Stimulated activated naive CD4-positive, alpha-beta T cell (primary cell): ENCODE measurements around the gene PTBP1.

ENCODE experiments used
- DNase-seq, 6 experiments: peaks; one replicate each; lab custom pipeline; 2025; lab: John Stamatoyannopoulos, UW

The PTBP1 gene

DNA sequence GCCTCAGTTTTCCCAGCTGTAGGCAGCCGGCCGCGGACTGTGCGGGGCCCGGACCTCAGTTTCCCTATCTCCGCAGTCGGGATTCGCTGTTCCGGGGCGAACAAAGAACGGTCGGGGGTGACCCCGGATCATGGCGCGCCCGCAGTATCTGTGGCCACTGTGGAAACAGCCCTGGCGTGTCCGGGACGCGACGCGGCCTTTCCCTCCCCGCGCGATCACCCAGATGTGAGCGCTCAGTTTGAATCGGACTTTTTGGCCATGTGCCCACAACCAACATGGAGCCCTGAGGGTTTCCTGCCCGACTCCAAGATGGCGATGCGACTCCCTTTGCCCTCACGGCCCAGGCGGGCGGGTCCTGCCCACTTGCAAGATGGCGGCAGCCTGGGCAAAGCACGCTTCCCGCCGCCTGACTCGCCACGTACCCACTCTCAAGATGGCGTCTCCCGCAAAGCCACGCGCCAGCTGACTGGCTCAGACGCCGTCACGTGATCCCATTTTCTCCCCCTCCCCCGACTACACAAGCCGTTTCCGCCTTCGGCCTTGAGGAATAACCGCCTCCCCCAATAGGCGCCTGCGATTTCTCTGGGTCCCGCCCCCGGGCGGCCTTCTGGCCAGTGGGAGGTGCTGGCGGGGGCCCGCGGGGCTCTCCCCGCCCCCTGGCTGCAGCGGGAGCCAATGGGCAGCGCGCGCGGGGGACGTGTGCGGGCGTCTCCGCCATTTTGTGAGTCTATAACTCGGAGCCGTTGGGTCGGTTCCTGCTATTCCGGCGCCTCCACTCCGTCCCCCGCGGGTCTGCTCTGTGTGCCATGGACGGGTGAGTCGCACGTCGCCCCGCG, at the start of gene PTBP1:
Gene PTBP1 (plus strand): TSS at position 761 of the 836 bp plus-strand sequence. CDS start 46 bp downstream, at position 807.
- DNase-seq, result peak; percentile 95 to 100 (median 100)

DNA sequence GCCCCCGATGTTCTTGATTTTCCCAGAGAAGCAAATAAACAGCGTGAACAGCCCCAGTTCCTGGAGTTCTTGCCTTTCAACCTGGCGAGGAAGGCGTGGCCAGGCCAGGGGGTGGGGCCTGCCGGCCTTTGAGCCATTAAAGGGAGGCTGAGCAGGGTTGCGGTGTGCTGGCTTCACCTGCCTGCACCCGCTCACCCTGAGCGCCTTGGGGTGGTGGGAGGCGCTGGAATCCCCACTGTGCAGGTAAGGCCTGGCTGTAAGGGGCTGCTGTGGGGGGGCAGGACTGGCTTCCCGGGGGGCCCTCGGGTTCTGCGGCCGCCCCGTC, 49.0 kb upstream of the PTBP1 start:
- DNase-seq, result no peak

DNA sequence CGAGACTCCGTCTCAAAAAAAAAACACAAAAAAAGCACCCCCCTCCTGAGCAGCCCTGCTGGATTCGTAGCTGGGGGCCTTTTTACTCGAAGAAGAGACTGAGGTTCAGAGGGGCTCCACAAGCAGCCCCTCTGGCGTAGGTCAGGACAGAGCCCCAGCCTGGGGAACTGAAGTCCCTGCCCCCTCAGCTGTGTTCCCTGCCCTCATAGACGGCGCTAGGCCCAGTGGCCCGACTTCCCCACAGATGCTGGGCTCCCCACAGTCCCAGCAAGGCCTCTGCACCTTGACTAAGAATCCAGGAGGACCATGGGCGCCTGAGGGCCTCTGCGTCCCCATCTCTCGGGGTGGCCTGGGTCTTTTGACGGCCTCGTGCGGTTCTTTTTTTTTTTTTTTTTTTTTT, 47.4 kb upstream of the PTBP1 start:
- DNase-seq, result no peak

DNA sequence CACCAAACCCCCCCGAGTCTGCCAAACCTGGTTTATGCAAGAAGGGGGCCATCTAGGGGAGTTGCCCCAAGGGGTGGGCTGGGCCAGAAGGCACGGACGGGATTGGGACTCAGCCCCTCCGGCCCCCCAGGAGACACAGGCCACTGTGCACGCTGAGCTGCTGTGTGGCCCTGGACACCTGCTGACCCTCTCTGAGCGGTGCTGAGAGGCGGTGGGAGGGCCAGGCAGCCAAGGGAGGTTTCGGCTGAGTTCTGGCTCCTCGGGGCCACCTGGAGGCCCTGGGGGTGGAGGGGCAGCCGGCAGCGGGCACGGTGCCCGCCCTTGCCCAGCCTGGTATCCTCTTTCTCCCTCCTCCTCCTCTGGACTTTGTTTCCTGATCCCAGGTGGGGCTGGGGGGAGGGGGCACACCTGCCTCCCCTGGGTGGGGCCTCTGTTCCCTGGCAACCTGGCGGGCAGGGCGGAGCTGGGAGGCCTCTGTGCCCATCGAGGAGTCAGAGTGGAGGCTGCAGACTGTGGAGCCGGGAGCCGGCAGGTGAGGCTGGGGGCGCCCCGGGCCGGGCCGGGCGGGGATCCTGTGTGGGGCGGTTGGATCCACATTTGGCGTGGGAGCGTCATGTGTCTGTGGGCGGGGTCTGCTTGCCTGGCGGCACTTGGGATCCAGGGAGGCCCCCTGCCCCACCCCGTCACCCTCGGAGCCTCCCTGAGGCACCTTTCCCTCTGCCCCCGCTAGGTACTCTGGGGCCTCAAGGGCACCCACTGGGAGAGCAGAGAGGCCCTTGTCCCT, 46.4 kb upstream of the PTBP1 start, which contains the start of gene MISP:
Gene MISP (plus strand): TSS at position 473 of the 784 bp plus-strand sequence. CDS start 5,835 bp downstream, outside the sequence.
- DNase-seq, result no peak

DNA sequence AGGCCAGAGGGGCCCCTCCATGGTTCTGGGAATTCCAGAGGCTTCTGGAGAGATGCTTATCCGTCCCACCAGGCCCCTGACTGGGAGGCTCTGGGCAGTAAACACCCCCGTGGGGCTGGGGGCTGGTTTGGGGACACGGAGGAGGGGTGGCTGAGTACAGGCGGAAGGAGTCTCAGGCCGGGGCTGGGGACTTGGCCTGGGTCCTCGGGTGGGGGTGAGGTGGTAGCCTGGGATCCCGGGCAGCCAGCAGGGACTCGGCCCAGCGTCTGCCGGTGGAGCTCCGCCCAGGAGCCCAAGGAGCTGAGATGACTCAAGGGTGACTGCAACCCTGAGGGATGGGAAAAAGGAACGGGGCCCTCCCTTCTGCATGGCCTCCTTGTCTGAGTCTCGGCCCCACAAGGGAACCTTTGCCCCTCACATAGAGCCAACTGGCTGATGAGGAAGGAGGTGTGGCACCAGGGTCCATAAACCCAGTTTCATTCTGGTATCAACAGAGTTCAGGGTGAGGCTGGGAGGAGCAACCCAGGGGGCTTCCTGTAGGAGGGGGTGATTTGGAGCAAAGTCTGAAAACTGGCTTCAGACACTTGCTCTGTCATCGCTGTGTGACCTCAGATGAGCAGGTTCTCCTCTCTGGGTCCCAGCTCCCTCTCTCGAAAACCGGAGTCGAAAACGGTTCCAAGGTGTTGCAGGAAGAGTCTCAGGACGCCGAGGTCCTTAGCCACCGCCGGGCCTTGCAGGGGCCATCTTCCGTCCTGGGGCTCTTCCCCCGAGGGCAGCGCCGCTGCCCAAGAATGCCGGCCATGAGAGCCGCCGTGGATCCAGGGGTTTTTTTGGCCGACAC, 45.5 kb upstream of the PTBP1 start:
- DNase-seq, result no peak

DNA sequence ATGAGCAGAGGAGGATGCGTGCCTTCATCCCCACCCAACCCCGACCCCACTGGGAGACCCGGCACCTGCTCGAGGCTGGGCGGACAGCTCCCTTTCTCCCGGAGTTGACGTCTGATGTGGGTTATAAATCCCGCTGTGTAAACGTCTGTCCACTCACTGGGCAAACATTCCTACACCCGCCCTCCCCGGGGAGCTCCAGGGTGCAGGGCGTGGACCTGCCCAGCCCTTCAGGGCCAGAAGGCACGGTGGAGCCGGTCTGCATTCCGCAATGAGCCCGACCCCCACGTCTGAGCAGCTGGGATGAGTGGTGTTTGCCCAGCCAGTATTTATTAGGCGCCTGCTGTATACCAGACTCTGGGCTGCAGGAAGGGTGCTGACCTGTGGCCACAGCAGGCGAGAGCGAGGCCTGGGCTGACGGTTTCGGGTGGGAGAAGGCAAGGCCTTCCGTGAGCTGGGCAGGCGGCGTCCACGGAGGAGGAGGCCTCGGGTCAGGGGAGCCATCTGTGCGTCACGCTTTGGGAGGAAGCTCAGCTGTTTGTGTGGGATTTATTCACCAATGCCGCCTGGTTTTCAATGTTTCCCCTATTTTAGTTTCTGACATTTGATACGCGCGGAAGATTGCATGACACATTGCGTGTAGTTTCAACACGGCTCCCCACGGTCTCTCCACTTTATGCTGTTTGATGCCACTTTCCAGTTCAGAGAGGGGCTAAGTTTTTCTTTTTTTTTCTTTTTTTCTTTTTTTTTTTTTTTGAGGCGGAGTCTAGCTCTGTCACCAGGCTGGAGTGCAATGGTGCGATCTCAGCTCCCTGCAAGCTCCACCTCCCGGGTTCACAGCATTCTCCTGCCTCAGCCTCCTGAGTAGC, 44.4 kb upstream of the PTBP1 start:
- DNase-seq, result no peak

DNA sequence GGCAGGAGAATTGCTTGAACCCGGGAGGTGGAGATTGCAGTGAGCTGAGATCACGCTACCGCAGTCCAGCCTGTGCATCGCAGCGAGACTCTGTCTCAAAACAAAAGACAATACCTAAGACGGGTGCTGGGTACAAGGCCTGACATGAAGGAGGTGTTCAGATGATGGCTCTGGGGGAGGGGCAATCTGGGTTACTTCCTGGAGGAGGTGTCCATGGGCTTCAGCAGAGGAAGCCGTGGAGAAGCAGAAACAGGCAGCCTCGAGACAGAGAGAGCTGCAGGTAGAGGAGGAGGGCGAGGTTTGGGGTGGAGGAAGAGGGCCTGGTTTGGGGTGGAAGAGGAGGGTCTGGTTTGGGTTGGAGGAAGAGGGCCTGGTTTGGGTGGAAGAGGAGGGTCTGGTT, 42.7 kb upstream of the PTBP1 start:
- no peak for DNase-seq

DNA sequence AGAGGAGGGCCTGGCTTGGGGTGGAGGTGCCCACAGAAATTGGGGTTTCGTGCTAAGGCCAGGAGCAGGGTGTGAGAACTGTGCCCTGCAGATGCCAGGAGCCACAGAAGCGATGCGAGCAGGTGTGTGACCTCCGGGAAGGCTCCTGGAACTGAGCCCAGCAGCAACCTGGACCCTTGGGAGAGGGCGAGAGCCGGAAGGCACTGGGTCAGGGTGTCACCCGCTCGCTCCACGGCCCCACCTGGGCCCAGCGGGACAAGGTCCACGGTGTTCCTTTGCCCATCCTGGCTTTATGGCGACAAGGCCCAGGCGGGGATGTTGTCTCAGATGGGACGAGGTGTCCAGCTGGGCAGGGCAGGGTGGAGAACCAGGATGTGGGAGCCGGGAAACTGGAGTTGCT, 42.2 kb upstream of the PTBP1 start:
- DNase-seq, result no peak

DNA sequence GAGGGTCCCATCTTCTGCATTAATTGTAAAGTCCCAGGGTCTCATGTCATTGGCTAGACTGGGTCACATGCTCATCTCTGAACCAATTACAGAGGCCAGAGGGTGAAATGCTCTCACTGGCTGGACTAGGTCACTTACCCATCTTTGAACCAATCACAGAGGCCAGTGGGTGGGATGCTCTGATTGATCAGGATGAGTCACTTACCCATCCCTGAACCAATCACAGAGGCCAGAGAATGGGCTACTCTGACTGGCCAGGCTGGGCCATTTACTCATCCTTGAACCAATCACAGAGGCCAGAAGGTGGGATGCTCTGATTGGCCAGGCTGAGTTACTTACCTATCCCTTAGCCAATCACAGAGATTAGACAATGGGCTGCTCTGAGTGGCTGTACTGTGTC, 41.0 kb upstream of the PTBP1 start:
- no peak for DNase-seq

DNA sequence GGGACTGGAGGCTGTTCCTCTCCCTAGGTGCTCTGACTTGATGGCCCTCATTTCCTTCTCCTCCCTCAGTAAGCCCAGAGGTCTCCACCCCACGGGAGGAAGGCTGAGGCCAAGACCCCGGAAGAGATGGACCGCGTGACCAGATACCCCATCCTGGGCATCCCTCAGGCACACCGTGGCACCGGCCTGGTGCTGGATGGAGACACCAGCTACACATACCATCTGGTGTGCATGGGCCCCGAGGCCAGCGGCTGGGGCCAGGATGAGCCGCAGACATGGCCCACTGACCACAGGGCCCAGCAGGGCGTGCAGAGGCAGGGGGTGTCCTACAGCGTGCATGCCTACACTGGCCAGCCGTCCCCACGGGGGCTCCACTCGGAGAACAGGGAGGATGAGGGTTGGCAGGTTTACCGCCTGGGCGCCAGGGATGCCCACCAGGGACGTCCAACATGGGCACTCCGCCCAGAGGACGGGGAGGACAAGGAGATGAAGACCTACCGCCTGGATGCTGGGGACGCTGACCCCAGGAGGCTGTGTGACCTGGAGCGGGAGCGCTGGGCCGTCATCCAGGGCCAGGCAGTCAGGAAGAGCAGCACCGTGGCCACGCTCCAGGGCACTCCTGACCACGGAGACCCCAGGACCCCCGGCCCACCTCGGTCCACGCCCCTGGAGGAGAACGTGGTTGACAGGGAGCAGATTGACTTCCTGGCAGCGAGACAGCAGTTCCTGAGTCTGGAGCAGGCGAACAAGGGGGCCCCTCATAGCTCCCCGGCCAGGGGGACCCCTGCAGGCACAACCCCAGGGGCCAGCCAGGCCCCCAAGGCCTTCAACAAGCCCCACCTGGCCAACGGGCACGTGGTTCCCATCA, 40.2 kb upstream of the PTBP1 start:
- DNase-seq, result no peak

DNA sequence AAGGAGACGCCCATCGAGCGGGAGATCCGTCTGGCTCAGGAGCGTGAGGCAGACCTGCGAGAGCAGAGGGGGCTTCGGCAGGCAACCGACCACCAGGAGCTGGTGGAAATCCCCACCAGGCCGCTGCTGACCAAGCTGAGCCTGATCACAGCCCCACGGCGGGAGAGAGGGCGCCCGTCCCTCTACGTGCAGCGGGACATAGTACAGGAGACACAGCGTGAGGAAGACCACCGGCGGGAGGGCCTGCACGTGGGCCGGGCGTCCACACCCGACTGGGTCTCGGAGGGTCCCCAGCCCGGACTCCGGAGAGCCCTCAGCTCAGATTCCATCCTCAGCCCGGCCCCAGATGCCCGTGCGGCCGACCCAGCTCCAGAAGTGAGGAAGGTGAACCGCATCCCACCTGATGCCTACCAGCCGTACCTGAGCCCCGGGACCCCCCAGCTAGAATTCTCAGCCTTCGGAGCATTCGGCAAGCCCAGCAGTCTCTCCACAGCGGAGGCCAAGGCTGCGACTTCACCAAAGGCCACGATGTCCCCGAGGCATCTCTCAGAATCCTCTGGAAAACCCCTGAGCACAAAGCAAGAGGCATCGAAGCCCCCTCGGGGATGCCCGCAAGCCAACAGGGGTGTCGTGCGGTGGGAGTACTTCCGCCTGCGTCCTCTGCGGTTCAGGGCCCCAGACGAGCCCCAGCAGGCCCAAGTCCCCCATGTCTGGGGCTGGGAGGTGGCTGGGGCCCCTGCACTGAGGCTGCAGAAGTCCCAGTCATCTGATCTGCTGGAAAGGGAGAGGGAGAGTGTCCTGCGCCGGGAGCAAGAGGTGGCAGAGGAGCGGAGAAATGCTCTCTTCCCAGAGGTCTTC, 39.2 kb upstream of the PTBP1 start:
- no peak for DNase-seq

DNA sequence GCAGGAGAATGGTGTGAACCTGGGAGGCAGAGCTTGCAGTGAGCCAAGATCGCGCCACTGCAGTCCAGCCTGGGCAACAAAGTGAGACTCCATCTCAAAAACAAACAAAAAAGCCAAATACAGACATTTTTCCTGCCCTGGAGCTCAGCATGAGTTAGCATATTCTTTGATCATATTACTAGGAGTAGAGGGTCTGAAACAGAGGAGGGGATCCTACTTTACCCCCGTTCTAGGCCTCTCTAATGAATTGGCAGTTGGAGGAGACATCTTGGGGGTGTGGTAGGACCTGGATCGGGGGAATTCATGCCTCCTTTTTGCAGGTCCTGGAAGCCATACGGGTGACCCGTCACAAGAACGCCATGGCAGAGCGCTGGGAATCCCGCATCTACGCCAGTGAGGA, 34.1 kb upstream of the PTBP1 start:
- DNase-seq, result no peak

DNA sequence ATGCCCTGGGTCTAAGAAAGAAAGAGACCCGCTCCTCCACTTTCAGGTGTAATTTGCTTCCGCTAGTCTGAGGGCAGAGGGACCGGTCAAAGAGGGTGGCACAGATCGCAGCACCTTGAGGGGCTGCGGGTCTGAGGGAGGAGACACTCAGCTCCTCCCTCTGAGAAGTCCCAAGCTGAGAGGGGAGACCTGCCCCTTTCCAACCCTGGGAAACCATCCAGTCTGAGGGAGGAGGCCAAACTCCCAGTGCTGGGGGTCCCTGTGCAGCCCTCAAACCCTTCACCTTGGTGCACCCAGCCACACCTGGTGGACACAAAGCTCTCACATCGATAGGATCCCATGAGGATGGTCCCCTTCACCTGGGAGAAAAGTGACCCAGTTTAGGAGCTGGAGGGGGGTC, 33.4 kb upstream of the PTBP1 start:
- DNase-seq, result no peak

DNA sequence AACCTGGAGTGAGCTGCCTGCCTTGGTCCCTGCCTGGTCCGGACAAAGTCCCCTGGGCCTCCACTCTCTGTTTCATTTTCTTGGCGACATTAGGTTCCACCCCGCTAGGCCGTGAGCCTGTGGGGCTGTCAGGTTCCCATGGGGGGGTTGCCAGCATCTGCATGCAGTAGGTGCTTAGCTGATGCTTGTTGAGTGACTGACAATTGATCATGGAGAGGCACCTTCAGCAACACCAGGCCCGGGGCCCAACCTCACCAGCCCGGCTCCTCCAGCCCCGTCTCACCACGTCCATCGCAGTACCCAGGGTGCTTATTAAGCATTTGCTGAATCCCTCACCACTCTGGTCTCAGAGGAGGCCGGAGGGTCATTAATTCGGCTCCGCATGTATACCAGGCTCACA, 33.0 kb upstream of the PTBP1 start:
- DNase-seq, result no peak

DNA sequence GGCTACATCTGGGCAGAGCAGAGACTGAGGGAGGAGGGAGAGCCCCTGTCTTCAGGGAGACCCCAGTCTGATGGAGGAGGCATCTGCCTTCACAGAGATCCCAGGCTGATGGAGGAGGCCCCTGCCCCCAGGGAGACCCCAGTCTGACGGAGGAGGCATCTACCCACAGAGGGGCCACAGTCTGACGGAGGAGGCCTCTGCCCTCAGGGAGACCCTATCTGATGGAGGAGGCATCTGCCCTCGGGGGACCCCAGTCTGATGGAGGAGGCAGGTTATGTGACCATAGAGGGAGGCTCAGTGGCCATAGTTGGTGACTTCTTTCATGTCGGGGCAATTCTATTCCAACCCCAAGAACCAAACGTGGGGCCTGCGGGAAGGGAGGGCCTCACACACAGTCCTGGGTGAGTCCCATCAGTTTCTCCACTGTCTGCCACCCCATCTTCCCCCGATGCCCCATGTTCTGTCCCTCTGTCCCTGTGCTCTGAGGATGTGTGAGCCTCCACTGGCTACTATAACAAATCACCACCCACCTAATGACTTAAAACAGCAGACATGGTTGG, 32.0 kb upstream of the PTBP1 start:
- DNase-seq, result no peak

DNA sequence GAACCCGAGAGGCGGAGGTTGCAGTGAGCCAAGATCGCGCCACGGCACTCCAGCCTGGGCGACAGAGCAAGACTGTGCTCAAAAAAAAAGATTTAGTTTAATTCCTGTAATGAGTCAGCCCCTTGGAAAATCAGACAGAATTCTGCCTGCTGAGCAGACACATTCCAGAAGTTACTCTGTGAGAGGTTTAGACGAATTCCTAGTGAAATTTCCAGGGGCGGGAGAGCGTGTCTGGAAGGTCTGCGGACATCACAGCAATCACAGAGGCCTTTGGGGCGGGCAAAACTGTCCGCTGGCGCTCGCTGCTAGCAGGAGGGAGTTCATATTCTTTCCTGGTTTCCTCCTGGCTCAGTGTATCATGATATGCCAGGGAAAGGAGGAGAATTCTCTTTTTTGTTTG, 28.8 kb upstream of the PTBP1 start:
- DNase-seq, result no peak

DNA sequence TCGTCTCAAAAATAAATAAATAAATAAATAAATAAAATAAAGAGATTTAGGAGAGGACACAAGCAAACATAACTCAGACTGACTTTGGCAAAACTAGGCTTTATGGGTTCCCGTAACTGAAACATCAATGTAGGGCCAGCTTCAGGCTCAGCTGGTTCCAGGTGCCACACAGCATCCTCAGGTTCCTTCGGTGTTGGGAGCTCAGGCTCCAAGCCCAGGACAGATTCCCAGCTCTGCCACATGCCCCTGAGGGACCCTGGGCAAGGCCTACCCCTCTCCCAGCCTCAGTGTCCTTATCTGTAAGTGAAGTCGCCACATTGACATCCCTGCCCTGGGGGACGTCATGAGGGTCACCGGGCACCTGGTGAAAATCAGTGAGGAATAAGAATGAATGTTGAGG, 27.6 kb upstream of the PTBP1 start:
- DNase-seq, result no peak

DNA sequence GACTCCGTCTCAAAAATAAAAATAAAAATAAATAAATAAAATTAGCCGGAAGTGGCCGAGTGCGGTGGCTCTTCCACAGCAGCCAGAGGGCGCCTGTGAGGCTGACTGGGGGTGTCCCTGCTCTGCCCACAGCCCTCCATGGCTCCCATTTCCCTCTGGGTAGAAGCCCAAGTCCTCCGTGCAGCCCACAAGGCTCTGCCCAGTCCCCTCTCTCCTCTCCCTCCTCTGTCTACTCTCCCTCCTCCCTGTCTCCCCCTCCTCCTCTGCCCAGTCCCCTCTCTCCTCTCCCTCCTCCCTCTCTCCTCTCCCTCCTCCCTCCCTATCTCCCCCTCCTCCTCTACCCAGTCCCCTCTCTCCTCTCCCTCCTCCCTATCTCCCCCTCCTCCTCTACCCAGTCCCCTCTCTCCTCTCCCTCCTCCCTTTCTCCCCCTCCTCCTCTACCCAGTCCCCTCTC, 25.9 kb upstream of the PTBP1 start:
- DNase-seq, result no peak

DNA sequence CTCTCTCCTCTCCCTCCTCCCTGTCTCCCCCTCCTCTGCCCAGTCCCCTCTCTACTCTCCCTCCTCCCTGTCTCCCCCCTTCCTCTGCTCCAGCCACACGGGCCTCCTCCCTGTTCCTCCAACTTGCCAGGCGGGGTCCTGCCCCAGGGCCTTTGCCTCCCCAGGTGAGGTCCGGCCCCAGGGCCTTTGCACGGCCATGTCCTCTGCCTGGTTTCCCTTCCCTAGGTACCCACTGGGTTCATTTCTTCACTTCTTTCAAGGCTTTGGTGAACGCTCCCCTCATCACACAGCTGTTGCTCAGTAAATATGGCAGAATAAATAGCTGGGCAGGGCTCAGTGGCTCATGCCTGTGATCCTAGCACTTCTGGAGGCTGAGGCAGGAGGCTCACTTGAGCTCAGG, 25.2 kb upstream of the PTBP1 start:
- DNase-seq, result no peak
